ENCODE data around the gene VSIG8.

Gene VSIG8

GRCh38 chr1:159883134-159883533 lies 20.7 kb upstream of the VSIG8 start:
- DNase-seq, result no peak

- DNase-seq, result no peak
These were observed 20.0 kb upstream of the VSIG8 start for GRCh38 chr1:159882527-159882862.

GRCh38 chr1:159881622-159882526 lies 19.4 kb upstream of the VSIG8 start:
- no peak for DNase-seq

GRCh38 chr1:159880430-159880829 lies 18.0 kb upstream of the VSIG8 start:
- no peak for DNase-seq

- DNase-seq, result no peak
These were observed 17.5 kb upstream of the VSIG8 start for GRCh38 chr1:159879977-159880376.

GRCh38 chr1:159879136-159879535 lies 16.7 kb upstream of the VSIG8 start:
- no peak for DNase-seq

- no peak for DNase-seq
These were observed 15.4 kb upstream of the VSIG8 start for GRCh38 chr1:159877695-159878444.

- no peak for DNase-seq
These were observed 11.2 kb upstream of the VSIG8 start for GRCh38 chr1:159873530-159874143.

- peak; percentile 26 for DNase-seq
These were observed 10.4 kb upstream of the VSIG8 start for GRCh38 chr1:159872891-159873290.

- DNase-seq, result no peak
These were observed 8.2 kb upstream of the VSIG8 start for GRCh38 chr1:159870704-159871103.

GRCh38 chr1:159869607-159870006 lies 7.2 kb upstream of the VSIG8 start:
- DNase-seq, result no peak

- DNase-seq, result no peak
These were observed 6.7 kb upstream of the VSIG8 start for GRCh38 chr1:159869173-159869572.

GRCh38 chr1:159868766-159869165 lies 6.3 kb upstream of the VSIG8 start:
- DNase-seq, result no peak

GRCh38 chr1:159867664-159868026 lies 5.2 kb upstream of the VSIG8 start:
- peak; percentile 54 for DNase-seq

- no peak for DNase-seq
These were observed 4.6 kb upstream of the VSIG8 start for GRCh38 chr1:159866905-159867663.

GRCh38 chr1:159866066-159866465 lies 3.6 kb upstream of the VSIG8 start:
- DNase-seq, result no peak

GRCh38 chr1:159864262-159864661 lies 1.8 kb upstream of the VSIG8 start:
- DNase-seq, result no peak

GRCh38 chr1:159862031-159862430 lies 426 bp downstream of the VSIG8 start:
- DNase-seq, result no peak

- DNase-seq, result no peak
These were observed 1.2 kb downstream of the VSIG8 start for GRCh38 chr1:159861218-159861617.

- no peak for DNase-seq
These were observed 2.0 kb downstream of the VSIG8 start for GRCh38 chr1:159860456-159860855.

- DNase-seq, result no peak
These were observed 2.6 kb downstream of the VSIG8 start for GRCh38 chr1:159859767-159860322.

- no peak for DNase-seq
These were observed 4.6 kb downstream of the VSIG8 start for GRCh38 chr1:159857889-159858288.

Data from right kidney (tissue), 1 donor.